ENCODE results near the gene WHRN.

WHRN gene

GRCh38 chr9:114363424-114363823 lies 141.8 kb downstream of the WHRN start:
- DNase-seq (ENCODE audit: low spot score) = no peak

- DNase-seq (ENCODE audit: low spot score) = no peak
These were observed 142.9 kb downstream of the WHRN start for GRCh38 chr9:114362394-114362793.

- no peak for DNase-seq (ENCODE audit: low spot score)
These were observed 143.7 kb downstream of the WHRN start for GRCh38 chr9:114361542-114361941.

- no peak for DNase-seq (ENCODE audit: low spot score)
These were observed 145.5 kb downstream of the WHRN start for GRCh38 chr9:114359801-114360200.

- DNase-seq (ENCODE audit: low spot score) = no peak
These were observed 147.4 kb downstream of the WHRN start for GRCh38 chr9:114357911-114358328.

- no peak for DNase-seq (ENCODE audit: low spot score)
These were observed 147.9 kb downstream of the WHRN start for GRCh38 chr9:114357360-114357759.

GRCh38 chr9:114356792-114357191 lies 148.5 kb downstream of the WHRN start:
- DNase-seq (ENCODE audit: low spot score) = no peak

GRCh38 chr9:114355821-114356220 lies 149.5 kb downstream of the WHRN start:
- DNase-seq (ENCODE audit: low spot score) = no peak

Measured in HuH-7.5 (cell line).